NT2/D1 (cell line): ENCODE data around the gene TEC.

Experiments used
- SUZ12 ChIP-seq: IDR thresholded peaks from 2 replicates; pipeline ENCODE4 v1.6.1; 2011; ENCODE audit not compliant: insufficient read length, insufficient read depth; ENCODE audit errors: extremely low read depth
- YY1 ChIP-seq: IDR thresholded peaks from 2 replicates; pipeline ENCODE4 v1.6.1; 2011; ENCODE audit not compliant: insufficient read length, insufficient read depth
- ZNF274 ChIP-seq: IDR thresholded peaks from 2 replicates; pipeline ENCODE4 v1.6.1; 2011; ENCODE audit warnings: mild to moderate bottlenecking, low read depth, low read length

GRCh38 chr4:48270523-48270897 is 872 bp upstream of the TEC start:
- TF ChIP-seq ZNF274 (no peak), YY1 (no peak), SUZ12 (no peak)
